LHCN-M2 (cell line): Measurements from ENCODE around the gene KCNJ18. TPM values are rescaled to one million over a fixed set of nuclear protein-coding genes. Genes with fewer than 3 reads are reported as not detected.
"Not testable (repeated sequence)": the region's sequence is repeated elsewhere in the genome, so short reads cannot be mapped to it uniquely, and the experiment has no call there.

ENCODE experiments used
- DNase-seq: peaks from one replicate; pipeline ENCODE4 v3.0.0-alpha.2; 2012; ENCODE audit warnings: low read depth
- total RNA-seq: library from RNA; depleted of rRNA; stranded (reverse); fragments of >200 nt; gene quantifications from 2 replicates; pipeline ENCODE4 v1.2.3, GENCODE V29; 2014

Gene KCNJ18
- total RNA-seq, 1 experiment from 2014 or later, result not detected

GRCh38 chr17:21684384-21684783 lies 7.9 kb upstream of the KCNJ18 start:
- DNase-seq, result not testable (repeated sequence)

GRCh38 chr17:21685061-21685795 lies 7.1 kb upstream of the KCNJ18 start:
- DNase-seq, result not testable (repeated sequence)

DNA sequence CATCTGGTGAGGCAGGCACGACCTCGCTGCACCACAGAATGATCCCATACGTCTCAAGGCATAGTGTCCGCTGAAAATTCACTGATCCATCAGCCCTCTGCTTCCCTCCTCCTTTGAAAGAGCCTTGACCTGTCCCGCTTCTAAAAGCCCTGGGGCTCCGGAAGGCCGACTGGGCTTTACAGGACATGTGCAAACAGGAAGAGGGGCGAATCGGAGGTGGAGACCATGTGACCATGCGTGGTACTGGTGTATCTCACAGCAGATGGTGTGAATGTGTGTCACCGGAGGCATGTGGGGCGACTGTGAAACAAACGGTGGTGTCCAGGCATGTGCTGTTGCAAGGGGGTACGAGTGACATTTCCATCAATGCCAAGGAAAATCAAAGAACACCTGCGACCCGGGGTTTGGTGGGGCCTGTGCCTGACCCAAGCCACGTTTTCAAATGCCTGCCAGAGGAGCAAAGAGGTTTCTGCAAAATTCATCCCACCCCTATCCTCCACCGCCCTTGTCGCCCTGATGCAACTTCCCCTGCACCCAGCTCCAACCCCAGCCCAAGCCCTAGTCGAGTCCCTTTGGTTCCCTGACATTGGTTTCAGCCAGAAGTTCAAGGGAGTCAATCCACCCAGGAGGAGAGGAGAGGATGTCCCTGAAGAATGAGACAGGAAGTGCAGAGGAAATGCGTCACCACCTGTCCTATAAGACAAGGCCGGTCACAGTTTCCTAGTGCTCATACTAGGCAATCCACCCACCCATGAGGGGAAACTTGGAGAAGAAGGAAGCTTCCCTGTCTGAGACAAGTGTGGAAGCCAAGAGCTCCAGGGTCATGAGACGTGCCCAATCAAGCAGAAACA lies 5.9 kb upstream of the KCNJ18 start:
- DNase-seq, result no peak

GRCh38 chr17:21687136-21687953 lies 5.0 kb upstream of the KCNJ18 start:
- no peak for DNase-seq

GRCh38 chr17:21688293-21688949 lies 3.9 kb upstream of the KCNJ18 start:
- no peak for DNase-seq

DNA sequence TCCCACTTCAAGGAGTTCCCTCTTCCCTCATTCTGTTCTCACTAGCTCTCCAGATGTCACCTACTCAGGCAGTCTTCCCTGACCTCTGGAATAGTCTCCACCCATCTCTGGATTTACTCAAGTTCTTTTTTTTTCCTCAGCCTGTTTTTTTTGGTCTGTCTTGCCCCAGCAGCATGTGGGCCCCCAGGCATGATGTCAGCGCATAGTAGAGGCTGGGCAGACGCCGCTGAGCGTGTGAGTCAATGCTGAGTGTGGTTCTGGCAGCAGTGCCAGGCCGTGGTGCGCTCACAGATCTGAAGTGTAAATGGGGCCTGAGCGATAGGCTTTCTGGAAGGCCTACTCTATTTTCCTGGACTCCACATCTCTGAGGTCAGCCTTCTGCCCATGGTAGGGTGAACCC lies 2.7 kb upstream of the KCNJ18 start:
- DNase-seq, result peak; percentile 63

GRCh38 chr17:21690811-21691210 lies 1.5 kb upstream of the KCNJ18 start:
- not testable (repeated sequence) for DNase-seq

GRCh38 chr17:21691481-21691880 lies 842 bp upstream of the KCNJ18 start:
- not testable (repeated sequence) for DNase-seq

- not testable (repeated sequence) for DNase-seq
These were observed 362 bp downstream of the KCNJ18 start for GRCh38 chr17:21692704-21693065.

DNA sequence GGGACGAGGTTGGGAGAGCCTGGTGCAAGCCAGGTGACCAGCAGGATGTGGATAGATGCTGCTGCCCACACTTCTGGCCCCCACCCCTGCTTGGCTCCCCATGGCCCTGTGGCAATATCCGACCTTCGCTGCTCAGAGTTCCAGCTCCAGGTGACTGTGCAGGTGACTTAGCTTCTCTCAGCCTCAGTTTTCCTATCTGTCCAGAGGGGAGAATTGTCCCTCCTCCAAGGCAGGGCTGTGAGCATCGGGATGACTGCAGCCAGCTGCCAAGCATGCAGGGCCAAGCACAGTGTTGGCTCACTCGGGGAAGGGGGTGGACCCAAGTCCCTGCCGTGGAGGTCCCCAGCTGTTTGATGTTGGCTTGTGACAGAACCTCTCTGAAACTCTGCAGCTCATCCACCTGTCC lies 1.1 kb downstream of the KCNJ18 start:
- DNase-seq, result not testable (repeated sequence)

GRCh38 chr17:21693937-21694336 lies 1.6 kb downstream of the KCNJ18 start:
- not testable (repeated sequence) for DNase-seq

DNA sequence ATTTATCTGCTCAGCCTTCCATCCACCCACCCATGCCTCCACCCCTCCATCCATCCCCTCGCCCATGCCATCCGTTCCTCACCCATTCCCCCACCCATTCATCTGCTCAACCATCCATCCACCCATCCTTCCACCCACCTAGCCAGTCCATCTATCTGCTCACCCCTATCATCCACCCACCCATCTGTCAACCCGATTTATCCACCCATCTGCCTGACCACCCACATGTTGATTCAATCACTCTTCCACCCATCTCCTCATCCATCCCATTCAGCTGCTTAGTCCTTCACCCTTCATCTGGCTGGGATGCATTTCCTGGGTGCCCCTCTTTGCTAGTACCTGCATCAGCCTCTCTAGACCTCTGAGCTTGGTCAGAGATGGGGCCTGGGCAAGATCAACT lies 3.9 kb downstream of the KCNJ18 start:
- not testable (repeated sequence) for DNase-seq

DNA sequence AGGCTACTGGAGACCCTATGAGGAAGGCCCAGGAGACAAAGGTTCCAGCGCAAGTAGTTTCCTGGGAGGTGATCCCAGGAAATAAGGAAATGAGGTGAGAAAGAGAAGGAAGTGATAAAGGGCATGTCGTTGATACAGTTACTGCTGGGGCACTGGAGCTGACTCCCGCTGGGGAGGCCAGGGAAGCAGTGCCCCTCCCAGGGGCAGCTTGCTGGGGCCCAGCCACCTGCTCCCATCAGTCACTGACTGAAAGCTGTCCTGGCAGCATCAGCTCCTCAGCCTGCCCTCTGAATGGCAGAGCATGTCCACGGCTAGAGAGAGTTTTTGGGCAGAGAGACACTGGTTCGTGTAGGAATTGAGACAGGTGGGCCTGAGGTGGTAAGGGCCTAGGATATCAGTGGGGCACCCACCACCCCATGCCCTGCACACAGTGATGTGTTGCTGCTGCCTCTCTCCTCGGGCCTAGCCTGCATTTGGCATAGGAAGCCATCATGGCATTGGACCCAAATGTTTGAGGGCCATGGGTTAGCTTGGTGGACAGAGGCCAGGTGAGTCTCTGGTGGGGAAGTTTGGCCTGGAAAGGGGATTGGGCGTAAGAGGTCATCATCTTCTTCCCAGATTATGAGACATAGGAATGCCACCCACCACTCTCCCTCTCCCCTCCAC lies 4.7 kb downstream of the KCNJ18 start:
- DNase-seq, result not testable (repeated sequence)

GRCh38 chr17:21697508-21697860 lies 5.2 kb downstream of the KCNJ18 start:
- not testable (repeated sequence) for DNase-seq

GRCh38 chr17:21698437-21699075 lies 6.2 kb downstream of the KCNJ18 start:
- DNase-seq, result not testable (repeated sequence)

DNA sequence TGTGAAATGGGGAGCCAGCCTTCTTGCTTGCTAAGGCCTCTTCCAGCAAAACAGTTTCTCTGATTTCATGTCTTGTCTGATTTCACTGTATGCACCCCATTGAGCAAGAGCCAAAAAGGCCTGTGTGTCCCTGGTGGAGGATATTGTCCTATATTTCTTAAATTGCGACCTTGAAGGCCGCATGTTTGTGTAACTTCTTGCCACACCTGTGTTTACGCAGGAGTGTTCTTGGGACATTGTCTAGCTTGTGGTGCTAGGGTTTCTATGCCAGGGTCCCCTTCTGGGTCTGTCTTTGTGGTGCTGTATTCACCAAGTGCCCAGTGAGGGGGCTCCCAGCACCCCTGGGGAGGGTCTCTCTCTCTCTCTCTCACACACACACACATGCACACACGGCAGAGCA lies 6.8 kb downstream of the KCNJ18 start:
- DNase-seq, result not testable (repeated sequence)

DNA sequence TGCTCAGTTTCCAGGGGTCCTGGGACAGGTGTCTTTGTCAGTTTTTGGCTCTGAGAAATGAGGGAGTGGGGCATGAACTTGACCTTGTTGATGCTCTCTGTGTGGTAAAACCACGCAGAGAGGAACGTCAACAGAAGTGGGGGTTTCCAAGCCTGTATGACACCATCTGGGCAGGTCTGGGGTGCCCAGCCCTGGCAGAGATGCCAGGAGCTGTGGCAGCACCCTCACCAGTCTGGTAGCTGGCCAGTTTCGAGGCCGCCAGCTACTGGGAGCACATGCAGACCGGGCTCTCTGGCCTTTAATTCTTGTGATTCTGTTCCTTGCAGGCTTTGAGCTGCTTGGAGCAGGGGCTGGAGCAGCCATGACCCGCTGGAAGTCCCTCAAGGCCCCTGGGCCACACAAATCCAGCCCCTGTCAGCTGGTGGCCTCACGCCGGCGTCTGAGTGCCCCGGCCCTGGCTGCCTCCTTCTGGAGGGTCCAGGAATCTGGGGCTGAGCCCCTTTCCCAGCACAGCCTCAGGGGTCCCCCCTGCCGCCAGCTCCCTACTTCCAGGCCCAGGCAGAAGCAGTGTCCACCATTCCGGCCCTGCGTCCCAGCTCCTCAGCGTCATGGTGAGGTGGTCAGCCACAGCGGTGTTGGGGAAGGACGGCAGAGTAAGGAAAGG lies 7.4 kb downstream of the KCNJ18 start:
- DNase-seq, result not testable (repeated sequence)

GRCh38 chr17:21701090-21701489 lies 8.8 kb downstream of the KCNJ18 start:
- not testable (repeated sequence) for DNase-seq

- not testable (repeated sequence) for DNase-seq
These were observed 9.7 kb downstream of the KCNJ18 start for GRCh38 chr17:21702029-21702428.

DNA sequence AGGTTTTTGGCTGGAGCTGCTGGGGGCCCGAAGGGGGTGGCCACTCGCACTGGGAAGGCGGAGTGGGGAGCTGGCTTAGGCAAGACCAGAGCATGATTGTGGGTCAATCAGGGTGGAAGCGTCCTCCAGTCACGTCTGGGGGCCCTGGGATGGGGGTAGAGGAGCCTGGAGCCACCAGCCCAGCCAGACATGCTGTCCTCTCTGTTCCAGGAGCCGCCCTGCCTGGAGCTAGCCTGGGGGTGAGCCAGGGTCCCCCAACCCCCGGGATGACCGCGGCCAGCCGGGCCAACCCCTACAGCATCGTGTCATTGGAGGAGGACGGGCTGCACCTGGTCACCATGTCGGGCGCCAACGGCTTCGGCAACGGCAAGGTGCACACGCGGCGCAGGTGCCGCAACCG lies 10.2 kb downstream of the KCNJ18 start:
- DNase-seq, result not testable (repeated sequence)
